AG04450 (cell line): Measurements from ENCODE around the gene IAH1. TPM values are rescaled to one million over a fixed set of nuclear protein-coding genes. Genes with fewer than 3 reads are reported as not detected.

Experiments
- CTCF ChIA-PET: fragments of 300-600, 350-600 bp; formaldehyde crosslinking; extraction: SDS; loops from one replicate; lab custom pipeline; 2022; ENCODE audit warnings: antibody characterized with exemption, inconsistent platforms; lab: Charles Lee
- POLR2A ChIA-PET: fragments of 350-600 bp; formaldehyde crosslinking; extraction: SDS; loops from one replicate; lab custom pipeline; 2021; ENCODE audit warnings: antibody characterized with exemption, inconsistent platforms; lab: Yijun Ruan, JAX
- DNase-seq: peaks from one replicate; pipeline ENCODE4 v3.0.0-alpha.2; 2011; ENCODE audit warnings: low read depth, low spot score
- H3K27ac ChIP-seq: one replicate; pipeline ENCODE4 v1.5.1; 2012; ENCODE audit warnings: low read depth, low read length, control low read depth
- H3K27me3 ChIP-seq: one replicate; pipeline ENCODE4 v1.6.0; 2012; ENCODE audit warnings: low read length; ENCODE audit not compliant: control insufficient read depth, insufficient read depth
- H3K4me3 ChIP-seq: 2 replicates; pipeline ENCODE4 v1.5.1; 2011; ENCODE audit warnings: mild to moderate bottlenecking, low read depth, low read length, control low read depth
- H3K9me3 ChIP-seq: 2 replicates; pipeline ENCODE4 v1.5.1; 2012; ENCODE audit warnings: low read length; ENCODE audit not compliant: control insufficient read depth, insufficient read depth
- polyA plus RNA-seq: library from polyadenylated mRNA; depleted of rRNA; stranded (reverse); fragments of >200 nt; gene quantifications from 2 replicates; pipeline ENCODE4 v1.2.3, GENCODE V29; 2011
- TF ChIP-seq, protein P1 (sequence below): IDR thresholded peaks from 2 replicates; pipeline ENCODE4 v1.5.1; 2011; ENCODE audit warnings: low read depth, low read length, control low read depth, inconsistent platforms

Gene IAH1
- polyA plus RNA-seq, 1 experiment = 127 TPM

DNA sequence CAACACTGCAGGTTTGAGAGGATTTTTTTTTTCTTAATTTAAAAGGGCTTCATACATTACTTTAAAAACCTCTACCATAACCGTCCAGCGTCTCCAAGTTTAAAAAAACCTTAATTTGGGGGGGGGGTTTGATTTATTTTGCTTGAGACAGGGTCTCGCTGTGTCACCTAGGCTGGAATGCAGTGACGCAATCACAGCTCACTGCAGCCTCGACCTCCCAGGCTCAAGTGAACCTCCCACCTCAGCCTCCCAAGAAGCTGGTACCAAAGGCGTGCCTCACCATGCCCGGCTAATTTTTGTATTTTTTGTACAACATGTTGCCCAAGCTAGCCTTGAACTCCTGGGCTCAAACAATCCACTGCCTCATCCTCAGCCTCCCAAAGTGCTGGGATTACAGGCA, 44.4 kb downstream of the IAH1 start:
- ChIA-PET CTCF (interaction anchor here (1.1 kb wide), 1 partner anchor 252 kb away, joined by 4 read pairs; no protein-coding TSS in a partner anchor), POLR2A (interaction anchor here (0.6 to 0.7 kb wide), 2 partner anchors 36 to 62 kb away, joined by 3 to 9 read pairs; no protein-coding TSS in a partner anchor)
- no peak for DNase-seq
- Histone ChIP-seq H3K4me3 (no peak overlapping the region), H3K9me3 (no peaks in the 10 kb centered on the region), H3K27ac (no peak overlapping the region), H3K27me3 (no peaks in the 10 kb centered on the region)
- TF ChIP-seq, protein P1, sequence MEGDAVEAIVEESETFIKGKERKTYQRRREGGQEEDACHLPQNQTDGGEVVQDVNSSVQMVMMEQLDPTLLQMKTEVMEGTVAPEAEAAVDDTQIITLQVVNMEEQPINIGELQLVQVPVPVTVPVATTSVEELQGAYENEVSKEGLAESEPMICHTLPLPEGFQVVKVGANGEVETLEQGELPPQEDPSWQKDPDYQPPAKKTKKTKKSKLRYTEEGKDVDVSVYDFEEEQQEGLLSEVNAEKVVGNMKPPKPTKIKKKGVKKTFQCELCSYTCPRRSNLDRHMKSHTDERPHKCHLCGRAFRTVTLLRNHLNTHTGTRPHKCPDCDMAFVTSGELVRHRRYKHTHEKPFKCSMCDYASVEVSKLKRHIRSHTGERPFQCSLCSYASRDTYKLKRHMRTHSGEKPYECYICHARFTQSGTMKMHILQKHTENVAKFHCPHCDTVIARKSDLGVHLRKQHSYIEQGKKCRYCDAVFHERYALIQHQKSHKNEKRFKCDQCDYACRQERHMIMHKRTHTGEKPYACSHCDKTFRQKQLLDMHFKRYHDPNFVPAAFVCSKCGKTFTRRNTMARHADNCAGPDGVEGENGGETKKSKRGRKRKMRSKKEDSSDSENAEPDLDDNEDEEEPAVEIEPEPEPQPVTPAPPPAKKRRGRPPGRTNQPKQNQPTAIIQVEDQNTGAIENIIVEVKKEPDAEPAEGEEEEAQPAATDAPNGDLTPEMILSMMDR = no peak

DNA sequence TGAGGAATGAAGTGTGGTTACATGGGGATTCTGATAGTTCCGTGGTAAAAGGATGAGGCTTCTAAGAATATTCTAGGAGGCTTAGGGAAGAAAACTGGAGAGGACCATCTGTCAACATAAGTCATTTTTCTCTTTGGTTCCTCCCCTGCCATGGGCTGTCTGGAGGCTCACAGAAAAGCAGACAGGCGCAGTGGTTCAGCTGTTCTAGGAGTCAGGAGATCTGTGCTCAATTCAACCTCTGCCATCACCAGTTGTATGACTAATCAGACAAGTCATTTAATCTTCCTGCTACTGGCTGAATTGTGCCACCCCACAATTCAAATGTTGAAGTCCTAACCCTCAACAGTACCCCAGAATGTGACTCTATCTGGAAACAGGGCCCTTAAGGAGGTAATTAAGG, 44.9 kb downstream of the IAH1 start:
- CTCF ChIA-PET = no interaction called here
- TF ChIP-seq, protein P1 = no peak
- Histone ChIP-seq H3K27ac (no peak overlapping the region), H3K9me3 (no peaks in the 10 kb centered on the region), H3K27me3 (no peaks in the 10 kb centered on the region), H3K4me3 (no peak overlapping the region)
- DNase-seq = no peak
- POLR2A ChIA-PET = no interaction called here

DNA sequence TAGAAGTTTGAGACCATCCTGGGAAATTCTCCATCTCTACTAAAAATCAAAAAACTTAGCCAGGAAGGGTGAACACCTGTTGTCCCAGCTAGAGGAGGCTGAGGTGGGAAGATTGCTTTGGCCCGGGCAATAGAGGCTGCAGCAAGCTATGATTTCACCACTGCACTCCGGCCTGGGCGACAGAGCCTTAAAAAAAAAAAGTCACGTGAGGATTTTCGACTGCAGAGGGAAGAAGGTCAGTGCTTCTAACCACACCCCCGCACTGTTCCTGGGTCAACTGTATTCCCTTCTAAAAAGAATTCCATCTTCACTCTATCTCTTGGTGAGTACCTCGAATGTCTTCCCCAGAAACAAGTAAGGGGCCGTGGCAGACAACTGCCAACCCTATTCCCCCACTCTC, 49.9 kb downstream of the IAH1 start:
- POLR2A ChIA-PET = interaction anchor here (0.7 kb wide), 1 partner anchor 30 kb away, joined by 4 read pairs; no protein-coding TSS in a partner anchor
- CTCF ChIA-PET = no interaction called here

DNA sequence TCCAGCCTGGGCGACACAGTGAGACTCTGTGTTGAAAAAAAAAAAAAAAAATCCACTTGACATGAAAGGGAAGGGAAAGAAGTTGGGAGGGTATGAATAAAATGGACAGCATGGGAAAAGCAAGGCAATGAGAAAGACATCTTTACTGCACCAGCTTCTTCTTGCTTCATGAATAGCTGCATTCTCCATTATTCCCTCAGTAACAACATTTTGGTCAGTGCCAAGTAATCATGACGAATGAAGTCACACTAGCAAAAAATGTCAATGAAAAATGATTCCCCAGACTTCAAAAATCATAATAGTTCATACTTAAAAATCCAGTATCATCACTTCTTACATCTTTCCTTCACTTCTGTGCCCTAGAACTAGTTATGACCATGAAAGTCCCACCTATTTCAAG, 50.9 kb downstream of the IAH1 start:
- no peak overlapping the region for H3K27ac ChIP-seq
- ChIA-PET CTCF (interaction anchor here (1.1 kb wide), 1 partner anchor 11 kb away, joined by 4 read pairs; no protein-coding TSS in a partner anchor), POLR2A (no interaction called here)

More for the DNA sequence above, 49.9 kb downstream of the IAH1 start:
- TF ChIP-seq, protein P1 = no peak
- no peak for DNase-seq
- no peaks in the 10 kb centered on the region for H3K27me3 ChIP-seq
- no peaks in the 10 kb centered on the region for H3K9me3 ChIP-seq
- no peak overlapping the region for H3K27ac ChIP-seq
- no peak overlapping the region for H3K4me3 ChIP-seq

More for the DNA sequence above, 50.9 kb downstream of the IAH1 start:
- no peak for DNase-seq
- no peak overlapping the region for H3K4me3 ChIP-seq
- H3K27me3 ChIP-seq = no peaks in the 10 kb centered on the region
- TF ChIP-seq, protein P1 = no peak
- no peaks in the 10 kb centered on the region for H3K9me3 ChIP-seq
